IMR-90 (cell line): ENCODE measurements around the gene CPLX1. TPM values are rescaled to one million over a fixed set of nuclear protein-coding genes. Genes with fewer than 3 reads are reported as not detected.

ENCODE experiments used
- ATAC-seq: fragments of 200-7000 bp; cut with Tn5 transposase; 2 replicates; pipeline ENCODE4 v1.9.1; 2020; ENCODE audit warnings: low read depth, mild to moderate bottlenecking, moderate library complexity
- BruUV-seq: library from RNA; stranded (reverse); fragments of 400-500 nt; replicated peaks from 2 replicates; lab custom pipeline; 2021; lab: Mats Ljungman, UMichigan
- CTCF ChIA-PET: fragments of 300-600 bp; formaldehyde crosslinking; extraction: SDS; loops from one replicate; lab custom pipeline; 2021; ENCODE audit warnings: antibody characterized with exemption; lab: Yijun Ruan, JAX
- POLR2A ChIA-PET: fragments of 300-600 bp; sonication (Branson Sonifier 250); formaldehyde crosslinking; loops from one replicate; lab custom pipeline; 2022; ENCODE audit warnings: antibody characterized with exemption; ENCODE audit not compliant: unreplicated experiment; lab: Charles Lee
- DNase-seq: peaks from one replicate; pipeline ENCODE4 v3.0.0; 2013
- H2AFZ ChIP-seq: replicated peaks from 2 replicates; pipeline ENCODE3; 2013; ENCODE audit warnings: low read length, mild to moderate bottlenecking; ENCODE audit not compliant: poor library complexity
- H2AK5ac ChIP-seq: 2 replicates; pipeline ENCODE4 v1.6.1; 2013; ENCODE audit warnings: low read depth, low read length, inconsistent platforms
- H2AK9ac ChIP-seq: replicated peaks from 2 replicates; pipeline ENCODE3; 2013; ENCODE audit warnings: mild to moderate bottlenecking, low read depth, low read length, moderate library complexity; ENCODE audit not compliant: poor library complexity
- H2BK120ac ChIP-seq: 2 replicates; pipeline ENCODE4 v1.6.1; 2013; ENCODE audit warnings: low read depth, low read length, inconsistent platforms
- H2BK15ac ChIP-seq: 3 replicates; pipeline ENCODE4 v1.6.1; 2013; ENCODE audit warnings: low read depth, low read length, inconsistent platforms
- H2BK20ac ChIP-seq: 2 replicates; pipeline ENCODE4 v1.6.1; 2013; ENCODE audit warnings: low read depth, mild to moderate bottlenecking, inconsistent platforms, low read length, moderate library complexity
- H2BK5ac ChIP-seq: 2 replicates; pipeline ENCODE4 v1.6.1; 2013; ENCODE audit warnings: mild to moderate bottlenecking, low read depth, low read length, inconsistent platforms; ENCODE audit not compliant: poor library complexity, severe bottlenecking
- H3K14ac ChIP-seq: replicated peaks from 2 replicates; pipeline ENCODE4 v1.6.1; 2013; ENCODE audit warnings: low read depth, low read length, inconsistent platforms
- H3K18ac ChIP-seq: 2 replicates; pipeline ENCODE4 v1.6.1; 2013; ENCODE audit warnings: low read depth, low read length, control low read depth
- H3K23ac ChIP-seq: 2 replicates; pipeline ENCODE4 v1.6.1; 2013; ENCODE audit warnings: low read depth, low read length, inconsistent platforms
- H3K27ac ChIP-seq: 2 replicates; pipeline ENCODE4 v1.5.1; 2013; ENCODE audit warnings: mild to moderate bottlenecking, control low read depth, low read length; ENCODE audit not compliant: insufficient read depth
- H3K27me3 ChIP-seq: 2 replicates; pipeline ENCODE4 v1.6.1; 2013; ENCODE audit warnings: low read length; ENCODE audit not compliant: control insufficient read depth, insufficient read depth
- H3K36me3 ChIP-seq: 2 replicates; pipeline ENCODE4 v1.6.1; 2013; ENCODE audit warnings: low read length, mixed read lengths; ENCODE audit not compliant: control insufficient read depth, insufficient read depth
- H3K4ac ChIP-seq: 2 replicates; pipeline ENCODE4 v1.6.1; 2013; ENCODE audit warnings: low read depth, low read length, inconsistent platforms
- H3K4me1 ChIP-seq: 2 replicates; pipeline ENCODE4 v1.6.1; 2013; ENCODE audit warnings: low read length, mixed read lengths; ENCODE audit not compliant: control insufficient read depth, insufficient read depth
- H3K4me2 ChIP-seq: 2 replicates; pipeline ENCODE4 v1.6.1; 2013; ENCODE audit warnings: low read depth, mild to moderate bottlenecking, control low read depth, low read length, moderate library complexity
- H3K4me3 ChIP-seq: 2 replicates; pipeline ENCODE4 v1.5.1; 2013; ENCODE audit warnings: low read depth, mild to moderate bottlenecking, control low read depth, low read length, moderate library complexity; ENCODE audit not compliant: insufficient read depth
- H3K56ac ChIP-seq: 2 replicates; pipeline ENCODE4 v1.6.1; 2013; ENCODE audit warnings: low read length, inconsistent platforms; ENCODE audit not compliant: insufficient read depth; ENCODE audit errors: extremely low read depth
- H3K79me1 ChIP-seq, 2 experiments: 2 replicates each; pipeline ENCODE4 v1.6.1; 2013; ENCODE audit warnings: low read length in 2 of 2, inconsistent platforms in 1 of 2, low read depth in 1 of 2
- H3K9ac ChIP-seq: 2 replicates; pipeline ENCODE4 v1.6.1; 2013; ENCODE audit warnings: low read depth, low read length, control low read depth
- H3K9me1 ChIP-seq: 2 replicates; pipeline ENCODE4 v1.6.1; 2013; ENCODE audit warnings: low read length, inconsistent platforms; ENCODE audit not compliant: insufficient read depth
- H3K9me3 ChIP-seq: 2 replicates; pipeline ENCODE4 v1.6.1; 2013; ENCODE audit warnings: low read length; ENCODE audit not compliant: control insufficient read depth, insufficient read depth
- H4K20me1 ChIP-seq: 2 replicates; pipeline ENCODE4 v1.6.1; 2013; ENCODE audit warnings: low read length, inconsistent platforms; ENCODE audit not compliant: insufficient read depth
- H4K5ac ChIP-seq: 2 replicates; pipeline ENCODE4 v1.6.1; 2013; ENCODE audit warnings: mild to moderate bottlenecking, low read depth, low read length, control low read depth
- H4K8ac ChIP-seq, 2 experiments: 2 replicates each; pipeline ENCODE4 v1.6.1; 2013; ENCODE audit warnings: low read depth in 2 of 2, low read length in 2 of 2, control low read depth in 1 of 2, inconsistent platforms in 1 of 2
- H4K91ac ChIP-seq: 2 replicates; pipeline ENCODE4 v1.6.1; 2013; ENCODE audit warnings: low read depth, low read length, inconsistent platforms; ENCODE audit not compliant: insufficient read depth
- BHLHE40 ChIP-seq: fragments of 150-350 bp; IDR thresholded peaks from 2 replicates; pipeline ENCODE4 v1.6.1; 2016; ENCODE audit warnings: mild to moderate bottlenecking, low read depth, low read length
- FOS ChIP-seq: fragments of 150-350 bp; IDR thresholded peaks from 2 replicates; pipeline ENCODE4 v1.6.1; 2016; ENCODE audit warnings: low read depth, low read length
- MAFK ChIP-seq: IDR thresholded peaks from 2 replicates; pipeline ENCODE4 v1.6.1; 2012; ENCODE audit warnings: low read depth, low read length, improper control_type of control experiment
- MAZ ChIP-seq: IDR thresholded peaks from 2 replicates; pipeline ENCODE4 v1.6.1; 2012; ENCODE audit warnings: low read depth, mild to moderate bottlenecking, low read length, improper control_type of control experiment, moderate library complexity, borderline replicate concordance
- NFE2L2 ChIP-seq: fragments of 150-350 bp; IDR thresholded peaks from 2 replicates; pipeline ENCODE4 v1.6.1; 2016; ENCODE audit warnings: low read depth, mild to moderate bottlenecking, low read length
- POLR2A ChIP-seq: IDR thresholded peaks from 2 replicates; pipeline ENCODE4 v1.6.1; 2012; ENCODE audit warnings: mild to moderate bottlenecking, low read depth, low read length
- RAD21 ChIP-seq: IDR thresholded peaks from 2 replicates; pipeline ENCODE4 v1.6.1; 2012; ENCODE audit warnings: low read length, improper control_type of control experiment
- RFX5 ChIP-seq: IDR thresholded peaks from 2 replicates; pipeline ENCODE4 v1.8.0; 2012; ENCODE audit warnings: low read depth, mild to moderate bottlenecking, low read length, moderate library complexity
- WGBS, 2 experiments: methylation state at CpG; one replicate each; pipeline versions ENCODE4 v1.1.5 to v1.1.7; 2013; ENCODE audit warnings: missing lambda C conversion rate in 2 of 2; ENCODE audit not compliant: insufficient read length in 1 of 2; ENCODE audit errors: extremely low coverage in 2 of 2; 5-methylcytosine and 5-hydroxymethylcytosine counted together
- dilution Hi-C: fragments of 300-500 bp; cut with HindIII; formaldehyde crosslinking; loops from one replicate; pipeline ENCODE4 v1.14.3; 2018; ENCODE audit warnings: low sequenced_read_pairs; ENCODE audit not compliant: unreplicated experiment
- in situ Hi-C: fragments of 300-500 bp; cut with MboI; formaldehyde crosslinking; loops from 3 replicates; pipeline ENCODE4 v1.14.3; 2019; ENCODE audit warnings: low sequenced_read_pairs, inconsistent platforms, mixed read lengths
- intact Hi-C: fragments of 100-400 bp; cut with micrococcal nuclease; formaldehyde crosslinking; loops from 2 replicates; pipeline ENCODE4 v1.10.0; 2022
- polyA plus RNA-seq, 3 experiments: library from polyadenylated mRNA; depleted of rRNA; stranded (reverse); fragments of >200 nt; gene quantifications; 2 replicates each; pipeline ENCODE4 v1.2.3, GENCODE V29; 2012; ENCODE audit warnings: low replicate concordance in 1 of 3
- total RNA-seq: library from RNA; depleted of rRNA; stranded (reverse); fragments of >200 nt; gene quantifications from 2 replicates; pipeline ENCODE4 v1.2.3, GENCODE V29; 2012

CPLX1 gene
- total and polyA plus RNA-seq, 2 of the 4 experiments (the other 2 are of a cell fraction) = 0.05 TPM; not detected in 1

DNA sequence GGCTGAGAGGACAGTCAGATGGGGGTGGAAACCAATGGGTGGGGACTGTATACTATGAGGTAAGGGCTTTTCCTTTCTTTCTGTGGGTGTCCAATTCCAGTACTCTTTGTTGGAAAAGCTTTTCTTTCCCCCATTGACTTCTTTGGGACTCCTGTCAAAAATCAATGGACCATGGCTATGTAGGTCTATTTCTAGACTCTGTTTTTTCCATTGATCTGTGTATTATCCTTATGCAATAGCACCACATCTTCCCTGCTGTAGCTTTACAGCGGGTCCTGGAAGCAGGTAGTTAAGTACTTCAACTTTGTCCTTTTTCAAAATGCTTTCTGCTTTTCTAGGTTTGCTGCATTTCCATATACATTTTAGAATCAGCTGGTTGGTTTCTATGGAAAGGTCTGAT, 11.8 kb upstream of the CPLX1 start:
- no peak overlapping the region for H2BK20ac ChIP-seq
- POLR2A ChIA-PET = no interaction called here

More for the DNA sequence above, 11.8 kb upstream of the CPLX1 start:
- H3K14ac ChIP-seq = no peak overlapping the region
- no peak overlapping the region for H3K4ac ChIP-seq
- H4K91ac ChIP-seq = no peak overlapping the region
- no TSS peak for BruUV-seq
- no peak overlapping the region for H4K8ac ChIP-seq
- no peaks in the 10 kb centered on the region for H3K36me3 ChIP-seq
- no peak overlapping the region for H3K27ac ChIP-seq
- no peak overlapping the region for H3K4me2 ChIP-seq
- H3K9me1 ChIP-seq = no peaks in the 10 kb centered on the region
- H4K5ac ChIP-seq = no peak overlapping the region
- no peak overlapping the region for H2AFZ ChIP-seq
- TF ChIP-seq RFX5 (no peak), BHLHE40 (no peak), NFE2L2 (no peak), POLR2A (no peak), MAFK (no peak), FOS (no peak), RAD21 (no peak), MAZ (no peak)
- H2AK9ac ChIP-seq = no peak overlapping the region
- intact Hi-C loops = no loop called here
- H2BK120ac ChIP-seq = no peak overlapping the region
- H3K79me1 ChIP-seq = no peaks in the 10 kb centered on the region
- no peak overlapping the region for H3K56ac ChIP-seq
- dilution Hi-C loops = no loop called here
- H2BK5ac ChIP-seq = no peak overlapping the region
- H2AK5ac ChIP-seq = no peak overlapping the region
- no peak overlapping the region for H2BK15ac ChIP-seq
- H3K9me3 ChIP-seq = peaks cover 8% of the 10 kb centered on the region
- no peak overlapping the region for H3K9ac ChIP-seq
- no peaks in the 10 kb centered on the region for H3K4me1 ChIP-seq
- CTCF ChIA-PET = no interaction called here
- no peaks in the 10 kb centered on the region for H4K20me1 ChIP-seq
- no peak overlapping the region for H3K23ac ChIP-seq
- DNase-seq (no peak), ATAC-seq (no peak)
- in situ Hi-C loops = no loop called here
- H3K4me3 ChIP-seq = no peak overlapping the region
- WGBS, 2 experiments = no CpG with 5 or more reads among the region's 1 CpG
- H3K27me3 ChIP-seq = peaks cover 4% of the 10 kb centered on the region
- H3K18ac ChIP-seq = no peak overlapping the region
